Panc1 (cell line): ENCODE data around the gene NPY4R. TPM values are rescaled to one million over a fixed set of nuclear protein-coding genes. Genes with fewer than 3 reads are reported as not detected.
A peak's percentile ranks its signal among the peaks of the same experiment; 100 is the strongest.
"Not testable (repeated sequence)": the region's sequence is repeated elsewhere in the genome, so short reads cannot be mapped to it uniquely, and the experiment has no call there.

ENCODE experiments used
- ATAC-seq: fragments of 200-7000 bp; cut with Tn5 transposase; 2 replicates; pipeline ENCODE4 v1.9.1; 2020; ENCODE audit warnings: mild to moderate bottlenecking, moderate library complexity
- BruUV-seq: library from RNA; stranded (reverse); fragments of 400-500 nt; replicated peaks from 2 replicates; lab custom pipeline; 2021; lab: Mats Ljungman, UMichigan
- CTCF ChIA-PET: fragments of 300-600 bp; sonication (Branson Sonifier 250); formaldehyde crosslinking; loops from one replicate; lab custom pipeline; 2022; ENCODE audit warnings: antibody characterized with exemption; lab: Charles Lee
- POLR2A ChIA-PET: fragments of 300-600 bp; sonication (Branson Sonifier 250); formaldehyde crosslinking; loops from one replicate; lab custom pipeline; 2022; ENCODE audit warnings: antibody characterized with exemption; lab: Charles Lee
- DNase-seq: peaks from one replicate; pipeline ENCODE4 v3.0.0-alpha.2; 2010; ENCODE audit warnings: low read depth, low spot score
- H3K27ac ChIP-seq: 2 replicates; pipeline ENCODE4 v1.5.1; 2011; ENCODE audit warnings: mild to moderate bottlenecking, low read length, inconsistent platforms
- H3K27me3 ChIP-seq: fragments of 200-500 bp; sonication (Bioruptor generic); 2 replicates; pipeline ENCODE4 v1.6.0; 2014; ENCODE audit warnings: low read length, inconsistent platforms; ENCODE audit not compliant: control insufficient read depth, insufficient read depth
- H3K36me3 ChIP-seq: fragments of 200-500 bp; sonication (Bioruptor generic); 2 replicates; pipeline ENCODE4 v1.5.1; 2014; ENCODE audit warnings: inconsistent platforms, mild to moderate bottlenecking, low read length, moderate library complexity; ENCODE audit not compliant: control insufficient read depth, insufficient read depth
- H3K4me1 ChIP-seq: 2 replicates; pipeline ENCODE4 v1.5.1; 2011; ENCODE audit warnings: inconsistent platforms, mild to moderate bottlenecking, low read length, moderate library complexity; ENCODE audit not compliant: control insufficient read depth, insufficient read depth
- H3K4me3 ChIP-seq, 2 experiments: 2 replicates each; pipeline ENCODE4 v1.5.1; 2011 to 2012; ENCODE audit warnings: low read depth in 2 of 2, low read length in 2 of 2, mild to moderate bottlenecking in 2 of 2, inconsistent platforms in 1 of 2, moderate library complexity in 1 of 2
- H3K9me3 ChIP-seq: fragments of 200-500 bp; sonication (Bioruptor generic); 2 replicates; pipeline ENCODE4 v1.5.1; 2014; ENCODE audit warnings: low read depth, mild to moderate bottlenecking, inconsistent platforms, low read length, moderate library complexity; ENCODE audit not compliant: control insufficient read depth, insufficient read depth
- in situ Hi-C: cut with HindIII; loops from 2 replicates; pipeline ENCODE4 v1.10.0; 2016; ENCODE audit warnings: low sequenced_read_pairs, low pct_unique_long_range_greater_than_20kb
- intact Hi-C: fragments of 100-400 bp; cut with micrococcal nuclease; formaldehyde crosslinking; loops from one replicate; pipeline ENCODE4 v1.10.0; 2022; ENCODE audit not compliant: unreplicated experiment
- total RNA-seq: library from RNA; stranded (reverse); gene quantifications from one replicate; pipeline ENCODE4 v1.2.1, GENCODE V29; 2021; ENCODE audit not compliant: unreplicated experiment

NPY4R gene
- total RNA-seq, 1 experiment from 2014 or later = 2.2 TPM

- ATAC-seq, H3K4me1 ChIP-seq, in situ Hi-C loops, CTCF ChIA-PET, H3K27ac ChIP-seq, H3K4me3 ChIP-seq, BruUV-seq, H3K9me3 ChIP-seq, DNase-seq, POLR2A ChIA-PET, intact Hi-C loops, H3K36me3 ChIP-seq, H3K27me3 ChIP-seq: not testable (repeated sequence)
Measured at GRCh38 chr10:46455992-46456391, 9.8 kb downstream of the NPY4R start.

DNA sequence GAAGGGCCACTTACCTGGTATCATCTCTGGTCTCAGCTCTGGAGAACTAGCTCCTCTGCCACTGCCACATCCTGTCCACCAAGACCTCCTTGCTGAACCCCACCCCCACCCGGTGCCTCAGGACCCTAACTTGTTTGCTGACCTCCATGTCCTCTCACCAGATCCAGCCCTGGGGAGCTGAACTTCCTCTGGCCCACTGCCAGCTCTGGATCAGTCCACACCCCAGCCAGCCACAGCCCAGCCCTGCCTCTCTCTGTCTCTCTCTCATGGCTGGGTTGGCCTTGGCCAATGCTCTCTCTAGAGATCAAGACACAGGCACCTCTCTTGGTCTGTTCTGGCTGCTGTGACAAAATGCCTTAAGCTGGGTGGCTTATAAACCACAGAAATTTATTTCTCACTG lies 14.4 kb downstream of the NPY4R start:
- CTCF ChIA-PET, H3K4me1 ChIP-seq, DNase-seq, H3K27ac ChIP-seq, POLR2A ChIA-PET, H3K4me3 ChIP-seq, BruUV-seq, H3K36me3 ChIP-seq, intact Hi-C loops, in situ Hi-C loops, H3K9me3 ChIP-seq, H3K27me3 ChIP-seq: not testable (repeated sequence)
- ATAC-seq = 0 out of 2 replicates have a peak, but pooled peaks have one; percentile 6

DNA sequence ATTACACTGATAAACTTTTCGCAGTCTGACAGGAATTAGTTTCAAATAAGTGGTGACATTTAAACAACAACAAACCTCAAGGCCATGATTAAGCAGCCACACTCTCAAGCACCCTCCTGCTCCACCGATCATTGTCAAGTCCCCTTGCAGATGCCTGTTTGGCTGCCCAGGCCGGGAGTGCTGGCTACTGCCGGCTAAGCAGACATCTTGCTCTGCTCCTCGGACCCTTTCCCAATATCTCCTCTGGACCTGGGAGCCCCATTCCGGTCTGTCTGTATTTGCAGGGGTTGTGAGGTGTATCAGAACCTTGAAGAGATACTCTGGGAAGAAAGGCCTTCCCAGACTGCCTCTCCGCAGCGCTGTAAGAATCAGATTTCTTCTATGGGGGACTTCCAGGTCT lies 14.9 kb downstream of the NPY4R start:
- H3K36me3 ChIP-seq, intact Hi-C loops, in situ Hi-C loops, POLR2A ChIA-PET, H3K27ac ChIP-seq, H3K27me3 ChIP-seq, H3K4me1 ChIP-seq, CTCF ChIA-PET, H3K4me3 ChIP-seq, H3K9me3 ChIP-seq, DNase-seq, BruUV-seq: not testable (repeated sequence)
- ATAC-seq = peak; percentile 43; the same call in 1 of the 2 replicates

GRCh38 chr10:46447439-46447838 lies 18.3 kb downstream of the NPY4R start:
- H3K27me3 ChIP-seq, in situ Hi-C loops, DNase-seq, POLR2A ChIA-PET, H3K36me3 ChIP-seq, BruUV-seq, CTCF ChIA-PET, H3K27ac ChIP-seq, intact Hi-C loops, H3K9me3 ChIP-seq, H3K4me1 ChIP-seq, H3K4me3 ChIP-seq: not testable (repeated sequence)
- ATAC-seq = peak; percentile 29; the same call in 1 of the 2 replicates

DNA sequence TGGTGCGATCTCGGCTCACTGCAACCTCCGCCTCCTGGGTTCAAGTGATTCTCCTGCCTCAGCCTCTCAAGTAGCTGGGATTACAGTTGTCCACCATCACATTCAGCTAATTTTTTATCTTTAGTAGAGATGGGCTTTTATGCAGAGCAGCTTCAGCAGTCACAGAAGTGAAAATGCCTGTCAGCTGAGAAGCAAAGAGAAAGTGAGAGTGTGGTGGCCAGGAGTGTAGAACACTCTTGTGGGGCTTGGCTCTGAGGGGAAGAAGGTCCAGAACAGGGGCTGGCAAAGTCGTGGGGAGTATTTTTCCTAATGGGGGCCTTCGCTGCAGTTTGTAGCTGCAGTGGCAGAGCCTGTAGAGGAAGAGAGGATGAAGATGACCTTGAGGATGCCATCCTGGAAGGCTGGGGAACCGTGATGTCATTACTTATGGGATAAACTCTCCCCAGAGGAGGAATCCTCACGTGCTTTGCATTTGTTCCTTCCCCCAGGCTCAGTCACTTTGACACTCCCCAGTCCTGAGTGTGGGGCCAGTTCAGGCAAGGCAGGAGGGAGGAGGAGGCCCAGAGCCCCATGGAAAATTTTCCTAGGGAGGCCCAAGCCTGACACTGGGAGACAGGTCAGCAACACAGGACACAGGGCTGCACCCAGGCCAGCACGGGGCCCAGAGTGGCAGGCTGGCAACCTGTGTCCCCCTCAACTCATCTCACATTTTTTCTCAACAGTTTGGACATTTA lies 20.2 kb downstream of the NPY4R start:
- DNase-seq, H3K4me1 ChIP-seq, CTCF ChIA-PET, H3K9me3 ChIP-seq, POLR2A ChIA-PET, in situ Hi-C loops, ATAC-seq, H3K36me3 ChIP-seq, H3K27ac ChIP-seq, H3K27me3 ChIP-seq, H3K4me3 ChIP-seq, intact Hi-C loops, BruUV-seq: not testable (repeated sequence)

DNA sequence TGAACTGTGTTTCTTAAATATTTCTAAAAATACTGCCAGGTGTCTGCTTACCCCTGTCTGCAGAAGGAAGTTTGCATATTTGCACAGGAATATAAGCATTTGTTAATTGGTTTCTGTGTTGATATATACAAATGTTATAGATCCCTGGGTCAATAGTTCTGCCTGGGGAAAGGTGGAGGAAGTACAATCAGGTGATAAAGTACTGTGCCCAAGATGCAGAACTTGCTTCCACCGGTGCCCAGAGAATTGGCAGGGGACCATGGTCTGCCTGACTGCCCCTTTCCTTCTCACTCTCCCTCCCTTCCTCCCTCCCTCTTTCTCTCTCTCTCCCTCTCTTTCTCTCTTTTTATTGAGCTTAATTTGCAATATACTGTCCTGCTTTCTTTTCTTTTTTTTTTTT lies 22.3 kb downstream of the NPY4R start:
- H3K27me3 ChIP-seq, POLR2A ChIA-PET, BruUV-seq, in situ Hi-C loops, CTCF ChIA-PET, H3K9me3 ChIP-seq, DNase-seq, H3K27ac ChIP-seq, H3K4me1 ChIP-seq, ATAC-seq, intact Hi-C loops, H3K4me3 ChIP-seq, H3K36me3 ChIP-seq: not testable (repeated sequence)

DNA sequence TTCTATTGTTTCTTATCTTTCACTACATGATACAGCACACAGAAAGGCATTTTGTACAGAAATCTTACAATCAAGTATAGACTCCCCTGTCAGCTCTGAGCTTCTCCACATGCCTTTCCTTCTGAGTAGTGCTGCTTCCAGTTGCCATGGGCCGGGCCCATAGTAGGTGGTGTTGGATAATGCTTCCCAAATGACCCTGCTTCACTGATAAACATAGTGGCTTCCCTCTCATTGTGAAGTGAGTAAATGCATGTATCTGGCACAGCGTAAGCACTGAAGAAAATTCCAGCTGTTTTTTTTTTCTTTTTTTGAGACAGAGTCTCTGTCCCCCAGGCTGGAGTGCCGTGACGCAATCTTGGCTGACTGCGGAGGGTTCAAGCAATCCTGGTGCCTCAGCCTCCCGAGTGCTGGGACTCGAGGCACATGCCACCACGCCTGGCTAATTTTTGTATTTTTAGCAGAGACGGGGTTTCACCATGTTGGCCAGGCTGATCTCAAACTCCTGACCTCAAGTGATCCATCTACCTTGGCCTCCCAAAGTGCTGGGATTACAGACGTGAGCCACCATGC lies 23.0 kb downstream of the NPY4R start:
- H3K27ac ChIP-seq, BruUV-seq, intact Hi-C loops, CTCF ChIA-PET, H3K36me3 ChIP-seq, H3K4me3 ChIP-seq, in situ Hi-C loops, H3K4me1 ChIP-seq, H3K9me3 ChIP-seq, H3K27me3 ChIP-seq, DNase-seq, ATAC-seq, POLR2A ChIA-PET: not testable (repeated sequence)
